BJ (cell line): ENCODE results near the gene NIPBL. TPM values are rescaled to one million over a fixed set of nuclear protein-coding genes. Genes with fewer than 3 reads are reported as not detected.
"Not testable (repeated sequence)": the region's sequence is repeated elsewhere in the genome, so short reads cannot be mapped to it uniquely, and the experiment has no call there.

Experiments
- CTCF ChIA-PET: fragments of 350-600 bp; formaldehyde crosslinking; extraction: SDS; loops from one replicate; lab custom pipeline; 2021; ENCODE audit warnings: antibody characterized with exemption, inconsistent platforms; lab: Yijun Ruan, JAX
- POLR2A ChIA-PET: fragments of 300-600 bp; sonication (Branson Sonifier 250); formaldehyde crosslinking; extraction: SDS; loops from one replicate; lab custom pipeline; 2021; ENCODE audit warnings: antibody characterized with exemption; lab: Charles Lee
- DNase-seq: peaks from one replicate; pipeline ENCODE4 v3.0.0-alpha.2; 2011; ENCODE audit warnings: low read depth
- H3K27me3 ChIP-seq: 2 replicates; pipeline ENCODE4 v1.6.0; 2011; ENCODE audit warnings: low read length; ENCODE audit not compliant: control insufficient read depth, insufficient read depth
- H3K36me3 ChIP-seq: 2 replicates; pipeline ENCODE4 v1.5.1; 2011; ENCODE audit warnings: low read length; ENCODE audit not compliant: control insufficient read depth, insufficient read depth
- H3K4me3 ChIP-seq: 2 replicates; pipeline ENCODE4 v1.5.1; 2011; ENCODE audit warnings: low read depth, mild to moderate bottlenecking, control low read depth, low read length
- CTCF ChIP-seq: IDR thresholded peaks from 2 replicates; pipeline ENCODE4 v1.5.1; 2011; ENCODE audit warnings: low read depth, mild to moderate bottlenecking, control low read depth, inconsistent platforms, low read length, moderate library complexity; ENCODE audit not compliant: insufficient read depth
- polyA plus RNA-seq: library from polyadenylated mRNA; depleted of rRNA; stranded (reverse); fragments of >200 nt; gene quantifications from 2 replicates; pipeline ENCODE4 v1.2.3, GENCODE V29; 2011

Gene NIPBL
- polyA plus RNA-seq, 1 experiment: 25.6 TPM

GRCh38 chr5:36904677-36905076 is 28.1 kb downstream of the NIPBL start:
- POLR2A ChIA-PET: no interaction called here
- TF ChIP-seq CTCF: no peak
- no peak for DNase-seq
- Histone ChIP-seq H3K36me3 (no peaks in the 10 kb centered on the region), H3K27me3 (no peaks in the 10 kb centered on the region), H3K4me3 (no peak overlapping the region)
- CTCF ChIA-PET: interaction anchor here (1.0 kb wide), 1 partner anchor 28 kb away, joined by 3 read pairs; the partner anchor contains the start of gene NIPBL

- no peak overlapping the region for H3K4me3 ChIP-seq
- DNase-seq: no peak
- ChIA-PET POLR2A (no interaction called here), CTCF (interaction anchor here (0.6 kb wide), 1 partner anchor 32 kb away, joined by 3 read pairs; no protein-coding TSS in a partner anchor)
- H3K27me3 ChIP-seq: no peaks in the 10 kb centered on the region
- H3K36me3 ChIP-seq: no peaks in the 10 kb centered on the region
- TF ChIP-seq CTCF: no peak
Observed at GRCh38 chr5:36908544-36909260, 32.1 kb downstream of the NIPBL start.

- no peak for DNase-seq
- Histone ChIP-seq H3K27me3 (no peaks in the 10 kb centered on the region), H3K36me3 (no peaks in the 10 kb centered on the region), H3K4me3 (no peak overlapping the region)
- ChIA-PET POLR2A (no interaction called here), CTCF (no interaction called here)
- TF ChIP-seq CTCF: no peak
Observed at GRCh38 chr5:36915653-36916052, 39.1 kb downstream of the NIPBL start.

- H3K27me3 ChIP-seq, DNase-seq, H3K4me3 ChIP-seq, CTCF ChIA-PET, POLR2A ChIA-PET, H3K36me3 ChIP-seq: not testable (repeated sequence)
Observed at GRCh38 chr5:36916614-36917013, 40.0 kb downstream of the NIPBL start.

GRCh38 chr5:36917358-36917757 is 40.8 kb downstream of the NIPBL start:
- DNase-seq, H3K4me3 ChIP-seq, H3K27me3 ChIP-seq, POLR2A ChIA-PET, H3K36me3 ChIP-seq, CTCF ChIA-PET: not testable (repeated sequence)

GRCh38 chr5:36919238-36919637 is 42.7 kb downstream of the NIPBL start:
- ChIA-PET POLR2A (interaction anchor here (0.8 kb wide), 1 partner anchor 32 kb away, joined by 5 read pairs; no protein-coding TSS in a partner anchor), CTCF (interaction anchor here (1.3 kb wide), 1 partner anchor 33 kb away, joined by 3 read pairs; no protein-coding TSS in a partner anchor)
- DNase-seq: no peak
- Histone ChIP-seq H3K4me3 (no peak overlapping the region), H3K36me3 (no peaks in the 10 kb centered on the region), H3K27me3 (no peaks in the 10 kb centered on the region)
- no peak for TF ChIP-seq CTCF
